ENCODE measurements around the gene PPIP5K1. TPM values are rescaled to one million over a fixed set of nuclear protein-coding genes. Genes with fewer than 3 reads are reported as not detected.
"Not testable (repeated sequence)": the region's sequence is repeated elsewhere in the genome, so short reads cannot be mapped to it uniquely, and the experiment has no call there.

PPIP5K1 gene
- total RNA-seq: 57.8 and 60.0 TPM in 2 replicates

DNA sequence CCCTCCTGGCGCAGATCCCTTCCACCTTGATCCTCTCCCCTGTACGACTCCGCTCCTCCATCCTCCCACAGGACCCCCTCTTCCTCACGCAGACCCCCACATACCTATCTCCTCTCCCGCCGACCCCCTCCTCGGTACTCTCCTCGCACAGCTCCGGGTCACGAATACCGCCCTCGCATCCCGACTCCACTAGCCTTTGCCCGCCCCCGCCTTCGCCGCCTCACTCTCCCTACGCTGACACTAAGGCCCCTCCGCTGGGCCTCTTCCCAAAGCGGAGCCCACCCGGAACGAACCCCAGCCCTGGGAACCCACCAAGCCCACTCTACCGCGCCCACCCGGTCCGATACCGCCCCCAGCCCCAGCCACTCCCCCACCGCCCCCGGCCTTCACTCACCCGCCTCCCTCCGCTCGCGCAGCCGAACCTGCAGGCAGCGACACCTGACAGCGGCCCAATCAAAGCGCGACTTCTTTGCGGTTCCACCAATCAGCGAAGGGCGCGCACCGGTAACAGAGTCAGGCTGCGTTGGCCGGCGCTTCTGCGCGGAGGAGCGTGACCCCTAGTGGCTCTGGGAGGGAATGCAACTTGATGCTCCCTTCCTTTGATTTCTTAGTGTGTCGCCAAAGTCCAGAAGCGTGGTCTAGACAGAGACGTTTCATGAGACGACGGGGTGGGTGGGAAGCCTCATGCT, at the start of gene PPIP5K1:
Gene PPIP5K1 (minus strand): TSS at position 431 of the 689 bp plus-strand sequence. CDS start 5,704 bp downstream, outside the sequence.
- H3K4me1 Mint-ChIP-seq; H3K27me3 Mint-ChIP-seq; intact Hi-C loops (cut with micrococcal nuclease); H3K9me3 Mint-ChIP-seq; DNase-seq; H3K4me3 Mint-ChIP-seq; H3K27ac Mint-ChIP-seq; H3K36me3 Mint-ChIP-seq (ENCODE audit: low read depth): not testable (repeated sequence)

- H3K4me3 Mint-ChIP-seq; H3K27ac Mint-ChIP-seq; H3K36me3 Mint-ChIP-seq (ENCODE audit: low read depth); H3K4me1 Mint-ChIP-seq; H3K9me3 Mint-ChIP-seq; H3K27me3 Mint-ChIP-seq; DNase-seq; intact Hi-C loops (cut with micrococcal nuclease): not testable (repeated sequence)
Measured at GRCh38 chr15:43638464-43639204, 48.6 kb upstream of the PPIP5K1 start.

DNA sequence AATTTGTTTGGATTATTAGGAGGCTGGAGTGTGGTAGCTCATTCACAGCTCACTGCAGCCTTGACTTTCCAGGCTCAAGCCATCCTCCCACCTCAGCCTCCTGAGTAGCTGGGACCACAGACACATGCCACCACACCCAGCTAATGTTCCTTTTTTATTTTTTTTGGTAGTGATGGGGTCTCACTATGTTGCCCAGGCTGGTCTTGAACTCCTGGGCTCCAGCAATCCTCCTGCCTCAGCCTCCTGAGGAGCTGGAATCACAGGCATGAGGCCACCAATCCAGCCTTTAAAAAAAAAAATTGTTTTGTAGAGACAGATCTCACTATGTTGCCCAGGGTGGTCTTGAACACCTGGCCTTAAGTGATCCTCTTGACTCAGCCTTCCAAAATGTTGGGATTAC, 36.9 kb upstream of the PPIP5K1 start:
- DNase-seq; intact Hi-C loops (cut with micrococcal nuclease); H3K36me3 Mint-ChIP-seq (ENCODE audit: low read depth): not testable (repeated sequence)

GRCh38 chr15:43625106-43625505, 35.1 kb upstream of the PPIP5K1 start:
- Mint-ChIP-seq H3K27ac (no peak overlapping the region), H3K4me1 (no peaks in the 10 kb centered on the region), H3K9me3 (no peaks in the 10 kb centered on the region), H3K36me3 (ENCODE audit: low read depth) (no peaks in the 10 kb centered on the region), H3K4me3 (no peak overlapping the region), H3K27me3 (peaks cover 18% of the 10 kb centered on the region)
- no peak for DNase-seq
- intact Hi-C loops (cut with micrococcal nuclease): no loop called here

More for the DNA sequence above, 36.9 kb upstream of the PPIP5K1 start:
- not testable (repeated sequence) for H3K4me3 Mint-ChIP-seq, H3K27ac Mint-ChIP-seq, H3K4me1 Mint-ChIP-seq, H3K9me3 Mint-ChIP-seq
- peaks cover 14% of the 10 kb centered on the region for H3K27me3 Mint-ChIP-seq

DNA sequence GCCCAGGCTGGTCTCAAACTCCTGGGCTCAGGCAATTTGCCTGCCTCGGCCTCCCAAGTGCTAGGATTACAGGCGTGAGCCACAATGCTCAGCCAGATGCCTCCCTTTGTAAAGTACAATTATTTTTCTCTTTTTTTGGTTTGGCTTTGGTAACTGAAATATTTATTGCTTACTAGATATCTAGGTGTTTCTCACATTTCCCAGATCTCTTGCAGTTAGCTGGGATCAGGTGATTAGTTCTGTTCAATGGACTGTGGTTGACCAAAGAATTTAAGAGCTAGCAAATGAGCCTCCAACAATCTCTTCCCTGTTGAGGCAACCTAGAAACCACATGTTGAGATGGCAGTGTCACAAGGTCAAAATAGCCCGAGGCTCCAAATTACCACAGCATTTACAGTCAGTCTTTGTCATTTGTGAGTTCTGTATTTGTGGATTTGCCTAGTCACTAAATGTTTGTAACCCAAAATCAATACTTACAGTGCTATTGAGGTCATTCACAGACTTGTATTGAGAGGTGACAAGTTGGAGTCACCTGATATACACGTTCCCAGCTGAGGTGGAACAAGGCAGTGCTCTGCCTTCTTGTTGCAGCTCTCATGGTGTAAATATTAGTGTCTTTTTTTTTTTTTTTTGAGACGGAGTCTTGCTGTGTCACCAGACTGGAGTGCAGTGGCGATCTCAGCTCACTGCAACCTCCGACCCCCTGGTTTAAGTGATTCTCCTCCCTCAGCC, 32.2 kb upstream of the PPIP5K1 start:
- DNase-seq; H3K27ac Mint-ChIP-seq; H3K36me3 Mint-ChIP-seq (ENCODE audit: low read depth); H3K4me1 Mint-ChIP-seq; H3K4me3 Mint-ChIP-seq; intact Hi-C loops (cut with micrococcal nuclease); H3K9me3 Mint-ChIP-seq: not testable (repeated sequence)
- peaks cover 25% of the 10 kb centered on the region for H3K27me3 Mint-ChIP-seq

DNA sequence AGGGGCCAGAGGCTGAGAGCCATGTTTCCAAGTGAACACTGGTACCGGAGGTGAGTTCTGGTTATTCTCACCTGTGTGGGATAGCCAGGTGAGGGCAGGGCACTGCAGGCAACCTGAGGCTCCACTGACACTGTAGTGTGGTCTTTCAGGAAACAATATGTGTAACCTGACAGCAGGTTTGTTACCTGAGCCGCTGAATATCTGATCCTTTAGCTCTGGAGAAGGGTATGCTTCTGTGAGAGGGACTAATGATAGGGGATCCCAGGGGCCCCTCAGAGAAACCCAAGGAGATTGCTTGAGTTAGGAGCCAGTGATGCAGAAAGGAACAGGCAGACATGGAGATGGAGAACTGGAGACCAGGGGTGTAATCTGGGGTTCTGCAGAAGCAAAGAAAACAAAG, 28.7 kb upstream of the PPIP5K1 start, which contains the start of gene STRC:
Gene STRC (minus strand): TSS at position 101 of the 400 bp plus-strand sequence. CDS start 78 bp downstream, at position 23.
- DNase-seq; H3K4me3 Mint-ChIP-seq; H3K4me1 Mint-ChIP-seq; H3K36me3 Mint-ChIP-seq (ENCODE audit: low read depth); H3K27ac Mint-ChIP-seq; H3K9me3 Mint-ChIP-seq; intact Hi-C loops (cut with micrococcal nuclease): not testable (repeated sequence)
- peaks cover 16% of the 10 kb centered on the region for H3K27me3 Mint-ChIP-seq

GRCh38 chr15:43617750-43618149, 27.7 kb upstream of the PPIP5K1 start:
- intact Hi-C loops (cut with micrococcal nuclease); H3K27ac Mint-ChIP-seq; H3K4me3 Mint-ChIP-seq; DNase-seq; H3K36me3 Mint-ChIP-seq (ENCODE audit: low read depth); H3K9me3 Mint-ChIP-seq; H3K4me1 Mint-ChIP-seq: not testable (repeated sequence)
- peaks cover 14% of the 10 kb centered on the region for H3K27me3 Mint-ChIP-seq

- H3K4me3 Mint-ChIP-seq; H3K36me3 Mint-ChIP-seq (ENCODE audit: low read depth); H3K4me1 Mint-ChIP-seq; intact Hi-C loops (cut with micrococcal nuclease); DNase-seq; H3K27ac Mint-ChIP-seq; H3K9me3 Mint-ChIP-seq: not testable (repeated sequence)
- H3K27me3 Mint-ChIP-seq: peaks cover 21% of the 10 kb centered on the region
Measured at GRCh38 chr15:43602233-43602632, 12.2 kb upstream of the PPIP5K1 start.

- intact Hi-C loops (cut with micrococcal nuclease); H3K4me3 Mint-ChIP-seq; DNase-seq; H3K4me1 Mint-ChIP-seq; H3K36me3 Mint-ChIP-seq (ENCODE audit: low read depth); H3K27ac Mint-ChIP-seq; H3K9me3 Mint-ChIP-seq: not testable (repeated sequence)
- H3K27me3 Mint-ChIP-seq: peaks cover 26% of the 10 kb centered on the region
Measured at GRCh38 chr15:43600200-43600599, 10.2 kb upstream of the PPIP5K1 start.

DNA sequence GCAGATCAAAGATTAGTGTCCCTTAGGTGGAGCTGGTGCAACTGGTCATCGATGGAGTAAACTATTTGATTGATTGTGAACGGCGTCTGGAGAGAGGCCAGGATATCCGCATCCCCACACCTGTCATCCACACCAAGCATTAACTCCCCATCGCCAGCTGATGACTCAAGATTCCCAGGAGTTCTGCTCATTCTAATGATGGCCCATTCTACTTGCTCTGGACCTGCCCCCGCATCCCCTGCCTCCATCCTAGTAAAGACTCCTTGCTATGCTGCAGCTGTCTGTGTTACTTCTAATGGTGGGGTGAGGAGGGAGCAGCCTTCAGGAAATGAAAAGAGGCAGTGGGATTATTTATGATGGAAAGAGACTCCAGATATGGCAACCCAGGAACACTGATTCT, 9.1 kb upstream of the PPIP5K1 start:
- not testable (repeated sequence) for DNase-seq, H3K27ac Mint-ChIP-seq
- peaks cover 22% of the 10 kb centered on the region for H3K27me3 Mint-ChIP-seq

GRCh38 chr15:43593328-43594190, 3.6 kb upstream of the PPIP5K1 start, which contains the start of gene CKMT1B:
TSS of gene CKMT1B (plus strand) at chr15:43594027. CDS start at chr15:43594219, 192 bp downstream.
- DNase-seq; intact Hi-C loops (cut with micrococcal nuclease); H3K36me3 Mint-ChIP-seq (ENCODE audit: low read depth); H3K4me3 Mint-ChIP-seq; H3K4me1 Mint-ChIP-seq; H3K9me3 Mint-ChIP-seq; H3K27ac Mint-ChIP-seq: not testable (repeated sequence)
- H3K27me3 Mint-ChIP-seq: peaks cover 11% of the 10 kb centered on the region

More for the DNA sequence above, 9.1 kb upstream of the PPIP5K1 start:
- H3K36me3 Mint-ChIP-seq (ENCODE audit: low read depth); H3K4me1 Mint-ChIP-seq; H3K4me3 Mint-ChIP-seq; H3K9me3 Mint-ChIP-seq; intact Hi-C loops (cut with micrococcal nuclease): not testable (repeated sequence)

GRCh38 chr15:43592841-43593240, 2.8 kb upstream of the PPIP5K1 start:
- H3K4me1 Mint-ChIP-seq; H3K4me3 Mint-ChIP-seq; H3K27ac Mint-ChIP-seq; H3K27me3 Mint-ChIP-seq; H3K36me3 Mint-ChIP-seq (ENCODE audit: low read depth); intact Hi-C loops (cut with micrococcal nuclease); H3K9me3 Mint-ChIP-seq: not testable (repeated sequence)
- DNase-seq: peak; percentile 49

- H3K4me1 Mint-ChIP-seq; intact Hi-C loops (cut with micrococcal nuclease); H3K4me3 Mint-ChIP-seq: not testable (repeated sequence)
Measured at GRCh38 chr15:43574607-43575006, 15.4 kb downstream of the PPIP5K1 start.

More at GRCh38 chr15:43574607-43575006, 15.4 kb downstream of the PPIP5K1 start:
- not testable (repeated sequence) for H3K27me3 Mint-ChIP-seq; DNase-seq; H3K27ac Mint-ChIP-seq; H3K36me3 Mint-ChIP-seq (ENCODE audit: low read depth); H3K9me3 Mint-ChIP-seq
